Mesothelial cell of epicardium (in vitro differentiated cells): ENCODE measurements around the gene SORL1. TPM values are rescaled to one million over a fixed set of nuclear protein-coding genes. Genes with fewer than 3 reads are reported as not detected.

Source experiments
- DNase-seq, 2 experiments: peaks; one replicate each; pipeline ENCODE4 v3.0.0; 2021; ENCODE audit warnings: low spot score in 2 of 2; ENCODE audit not compliant: unreplicated experiment in 2 of 2
- H3K27ac Mint-ChIP-seq: 2 replicates; pipeline ENCODE4 v1.8.0; 2021; ENCODE audit warnings: mixed read lengths
- H3K27me3 Mint-ChIP-seq: 2 replicates; pipeline ENCODE4 v1.8.0; 2021; ENCODE audit warnings: low read depth, mixed read lengths
- H3K36me3 Mint-ChIP-seq: 2 replicates; pipeline ENCODE4 v1.8.0; 2021; ENCODE audit warnings: mixed read lengths
- H3K4me1 Mint-ChIP-seq: 2 replicates; pipeline ENCODE4 v1.8.0; 2021; ENCODE audit warnings: mixed read lengths
- H3K4me3 Mint-ChIP-seq: 2 replicates; pipeline ENCODE4 v1.8.0; 2021; ENCODE audit warnings: mild to moderate bottlenecking, moderate library complexity, mixed read lengths
- H3K9me3 Mint-ChIP-seq: 2 replicates; pipeline ENCODE4 v1.8.0; 2021; ENCODE audit warnings: mixed read lengths
- total RNA-seq: library from RNA; stranded (reverse); gene quantifications from 3 replicates; pipeline ENCODE4 v1.2.1, GENCODE V29; 2021
- TF ChIP-seq, protein P1 (sequence below): fragments of 200-600 bp; sonication (generic); IDR thresholded peaks from one replicate; pipeline ENCODE4 v1.5.0; 2021; ENCODE audit warnings: antibody characterized with exemption; ENCODE audit not compliant: unreplicated experiment

SORL1 gene
- total RNA-seq, 1 donor from 2014 or later: 32.8 TPM

DNA sequence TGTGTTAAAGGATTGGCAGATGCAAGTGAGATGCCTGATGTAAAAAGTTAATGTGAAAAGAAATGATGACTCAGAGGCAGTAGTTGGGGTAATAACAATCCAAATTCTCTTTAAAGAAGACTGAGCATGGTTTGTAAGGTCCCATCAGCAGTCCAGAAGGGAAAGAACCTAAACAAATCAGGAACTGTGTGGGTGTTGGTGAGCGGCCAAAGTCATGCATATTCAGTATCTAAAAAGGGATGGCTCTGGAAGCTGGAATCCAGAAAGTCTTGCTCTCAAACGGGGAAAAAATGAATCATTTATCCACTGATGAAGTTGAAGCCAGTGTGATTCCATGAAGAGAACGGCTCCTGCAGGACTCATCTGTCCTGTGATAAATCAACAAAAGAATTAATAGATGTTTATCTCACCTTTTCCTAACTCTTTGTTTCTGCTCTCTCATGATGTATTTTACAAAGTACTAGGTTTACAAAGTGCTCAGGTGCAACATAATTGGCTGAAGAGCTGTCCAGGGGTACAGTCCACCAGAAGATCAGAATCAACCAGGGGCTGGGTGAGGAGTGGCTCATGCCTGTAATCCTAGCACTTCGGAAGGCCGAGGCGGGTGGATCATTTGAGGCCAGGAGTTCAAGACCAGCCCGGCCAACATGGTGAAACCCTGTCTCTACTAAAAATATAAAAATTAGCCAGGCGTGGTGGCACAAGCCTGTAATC lies 21.1 kb downstream of the SORL1 start:
- no peak overlapping the region for H3K27ac Mint-ChIP-seq
- DNase-seq: no peak
- H3K27me3 Mint-ChIP-seq: no peaks in the 10 kb centered on the region
- no peak overlapping the region for H3K4me3 Mint-ChIP-seq
- H3K4me1 Mint-ChIP-seq: peaks cover 12% of the 10 kb centered on the region
- no peaks in the 10 kb centered on the region for H3K9me3 Mint-ChIP-seq
- TF ChIP-seq, protein P1, sequence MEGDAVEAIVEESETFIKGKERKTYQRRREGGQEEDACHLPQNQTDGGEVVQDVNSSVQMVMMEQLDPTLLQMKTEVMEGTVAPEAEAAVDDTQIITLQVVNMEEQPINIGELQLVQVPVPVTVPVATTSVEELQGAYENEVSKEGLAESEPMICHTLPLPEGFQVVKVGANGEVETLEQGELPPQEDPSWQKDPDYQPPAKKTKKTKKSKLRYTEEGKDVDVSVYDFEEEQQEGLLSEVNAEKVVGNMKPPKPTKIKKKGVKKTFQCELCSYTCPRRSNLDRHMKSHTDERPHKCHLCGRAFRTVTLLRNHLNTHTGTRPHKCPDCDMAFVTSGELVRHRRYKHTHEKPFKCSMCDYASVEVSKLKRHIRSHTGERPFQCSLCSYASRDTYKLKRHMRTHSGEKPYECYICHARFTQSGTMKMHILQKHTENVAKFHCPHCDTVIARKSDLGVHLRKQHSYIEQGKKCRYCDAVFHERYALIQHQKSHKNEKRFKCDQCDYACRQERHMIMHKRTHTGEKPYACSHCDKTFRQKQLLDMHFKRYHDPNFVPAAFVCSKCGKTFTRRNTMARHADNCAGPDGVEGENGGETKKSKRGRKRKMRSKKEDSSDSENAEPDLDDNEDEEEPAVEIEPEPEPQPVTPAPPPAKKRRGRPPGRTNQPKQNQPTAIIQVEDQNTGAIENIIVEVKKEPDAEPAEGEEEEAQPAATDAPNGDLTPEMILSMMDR: no peak
- peaks cover 3% of the 10 kb centered on the region for H3K36me3 Mint-ChIP-seq

DNA sequence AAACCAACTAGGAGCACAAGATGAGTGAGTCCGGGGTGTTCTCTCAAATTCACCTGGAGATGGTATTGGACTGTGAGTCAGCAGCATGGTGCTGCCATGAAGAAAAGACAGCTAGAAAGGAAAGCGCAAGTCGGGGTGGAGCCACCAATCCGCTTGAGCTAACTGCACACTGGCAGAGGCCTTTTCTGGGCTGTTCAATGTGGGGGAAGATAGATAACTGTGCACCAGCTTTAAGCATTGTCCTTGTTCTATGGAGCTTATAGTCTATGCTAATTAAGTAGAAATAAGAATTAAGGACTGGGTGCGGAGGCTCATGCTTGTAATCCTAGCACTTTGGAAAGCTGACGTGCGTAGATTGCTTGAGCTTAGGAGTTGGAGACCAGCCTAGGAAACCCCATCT lies 22.6 kb downstream of the SORL1 start:
- H3K4me3 Mint-ChIP-seq: no peak overlapping the region
- no peaks in the 10 kb centered on the region for H3K9me3 Mint-ChIP-seq
- H3K27ac Mint-ChIP-seq: no peak overlapping the region
- DNase-seq: no peak
- peaks cover 3% of the 10 kb centered on the region for H3K36me3 Mint-ChIP-seq
- TF ChIP-seq, protein P1: no peak
- H3K4me1 Mint-ChIP-seq: peaks cover 20% of the 10 kb centered on the region
- no peaks in the 10 kb centered on the region for H3K27me3 Mint-ChIP-seq

DNA sequence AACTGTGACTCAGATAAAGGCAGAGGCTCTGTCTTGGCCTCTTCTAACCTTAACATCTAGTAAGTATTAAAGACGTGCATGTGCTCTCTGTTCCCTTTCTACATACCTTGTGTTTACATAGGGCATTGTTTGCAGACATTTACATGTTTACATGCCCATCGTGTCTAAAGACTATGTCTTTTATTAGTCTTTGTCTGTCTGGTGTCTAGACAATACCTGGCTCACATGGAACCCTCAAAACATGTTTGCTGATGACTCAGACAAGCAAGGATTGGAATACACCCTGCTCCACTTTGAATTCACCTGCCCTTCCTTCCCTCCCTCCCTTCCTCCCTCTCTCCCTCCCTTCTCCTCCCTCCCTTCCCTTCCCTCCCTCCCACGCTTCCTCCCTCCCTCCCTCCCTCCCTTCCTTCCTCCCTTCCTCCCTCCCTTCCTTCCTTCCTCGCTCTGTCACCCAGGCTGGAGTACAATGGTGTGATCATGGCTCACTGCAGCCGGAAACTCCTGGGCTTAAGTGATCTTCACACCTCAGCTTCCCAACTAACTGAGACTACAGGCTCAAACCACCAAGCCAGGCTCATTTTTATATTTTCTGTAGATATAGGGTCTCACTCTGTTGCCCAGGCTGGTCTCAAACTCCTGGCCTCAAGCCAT lies 24.4 kb downstream of the SORL1 start:
- Mint-ChIP-seq H3K9me3 (no peaks in the 10 kb centered on the region), H3K27ac (no peak overlapping the region), H3K36me3 (no peaks in the 10 kb centered on the region), H3K4me3 (no peak overlapping the region), H3K27me3 (no peaks in the 10 kb centered on the region), H3K4me1 (peaks cover 20% of the 10 kb centered on the region)
- TF ChIP-seq, protein P1: no peak
- DNase-seq: no peak

DNA sequence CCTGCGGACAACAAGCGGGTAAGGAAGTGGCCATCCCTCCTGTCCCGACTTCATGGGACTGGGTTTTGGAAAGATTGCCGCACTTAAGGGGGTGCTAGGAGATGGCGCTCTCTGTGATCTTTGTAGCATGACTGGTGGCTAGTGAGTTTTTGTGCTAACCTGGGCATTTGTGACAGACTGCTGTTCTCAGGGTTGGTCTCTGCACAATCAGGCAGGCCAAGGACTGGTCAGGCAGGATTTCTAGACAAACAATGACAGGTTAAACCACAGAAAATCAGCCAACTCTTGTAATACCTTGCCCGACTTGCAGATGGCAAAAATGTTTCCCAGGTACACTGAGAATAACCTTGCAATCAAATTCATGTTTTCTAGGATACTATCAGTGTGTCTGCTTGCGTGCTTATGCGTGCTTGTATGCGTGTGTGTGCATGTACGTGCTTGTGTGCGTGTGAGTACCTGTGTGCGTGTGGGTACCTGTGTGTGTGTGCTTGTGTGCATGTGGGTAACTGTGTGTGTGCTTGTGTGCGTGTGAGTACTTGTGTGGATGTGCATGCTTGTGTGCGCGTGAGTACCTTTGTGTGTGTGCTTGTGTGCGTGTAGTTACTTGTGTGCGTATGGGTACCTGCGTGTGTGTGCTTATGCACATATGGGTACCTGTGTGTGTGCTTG lies 26.2 kb downstream of the SORL1 start:
- Mint-ChIP-seq H3K36me3 (no peaks in the 10 kb centered on the region), H3K27me3 (no peaks in the 10 kb centered on the region), H3K27ac (no peak overlapping the region), H3K4me1 (peaks cover 21% of the 10 kb centered on the region), H3K9me3 (no peaks in the 10 kb centered on the region), H3K4me3 (no peak overlapping the region)
- no peak for DNase-seq
- TF ChIP-seq, protein P1: no peak

DNA sequence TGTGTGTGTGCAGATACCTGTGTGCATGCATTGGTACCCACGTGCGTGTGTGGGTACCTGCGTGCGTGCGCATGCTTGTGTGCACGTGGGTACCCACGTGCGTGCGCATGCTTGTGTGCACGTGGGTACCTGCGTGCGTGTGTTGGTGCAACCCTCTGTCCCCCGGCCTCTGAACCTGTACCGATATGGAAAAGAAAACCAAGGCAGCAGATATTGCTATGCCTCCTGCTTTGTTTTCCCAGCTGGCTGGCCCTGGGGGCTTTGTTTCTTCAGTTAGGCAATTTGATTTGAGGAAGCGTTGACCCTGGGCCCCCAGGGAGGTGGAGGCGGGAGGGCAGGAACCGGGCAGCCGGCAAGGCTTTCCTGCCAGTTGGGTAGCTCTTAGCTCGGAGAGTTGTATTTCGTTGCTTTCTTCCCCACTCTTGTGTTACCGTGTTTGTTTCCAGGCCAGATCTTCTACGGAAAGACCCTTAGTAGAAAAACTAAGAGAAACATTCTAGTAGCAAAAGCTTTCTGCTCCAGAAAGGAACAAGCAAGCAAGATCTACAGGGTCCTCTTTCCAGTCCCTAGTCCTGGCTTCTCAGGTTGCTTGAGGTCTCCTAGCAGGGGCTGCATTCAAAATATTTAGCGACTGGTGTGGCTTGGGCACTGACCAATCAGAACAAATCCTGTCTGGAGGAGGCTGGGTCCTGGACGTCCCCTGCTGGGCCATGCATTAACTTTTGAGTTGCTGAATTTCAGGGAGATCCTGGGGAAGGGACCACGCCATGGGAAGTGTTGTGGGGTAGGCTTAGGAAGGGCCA lies 27.0 kb downstream of the SORL1 start:
- H3K27me3 Mint-ChIP-seq: no peaks in the 10 kb centered on the region
- peak overlapping the region; percentile 23 for H3K27ac Mint-ChIP-seq
- no peaks in the 10 kb centered on the region for H3K36me3 Mint-ChIP-seq
- H3K9me3 Mint-ChIP-seq: no peaks in the 10 kb centered on the region
- no peak overlapping the region for H3K4me3 Mint-ChIP-seq
- TF ChIP-seq, protein P1: no peak
- peaks cover 21% of the 10 kb centered on the region for H3K4me1 Mint-ChIP-seq
- DNase-seq: no peak
